Heart left ventricle (tissue), 16 donors: ENCODE data around the gene STARD3NL. TPM values are rescaled to one million over a fixed set of nuclear protein-coding genes. Genes with fewer than 3 reads are reported as not detected.

Source experiments
- ATAC-seq, 4 donors: fragments of 200-7000 bp; cut with Tn5 transposase; one replicate each; pipeline ENCODE4 v1.9.1; 2020 to 2022; ENCODE audit warnings: moderate library complexity in 4 of 4, mild to moderate bottlenecking in 3 of 4, moderate number of reproducible peaks in 1 of 4
- DNase-seq, 5 donors: peaks; one replicate each; pipeline ENCODE4 v3.0.0-alpha.2; 2020
- H3K27ac ChIP-seq, 12 donors: fragments of 200-600 bp; sonication (generic) in 4 of 12; one replicate each; pipeline versions ENCODE4 v1.5.0 to v1.8.0; 2016 to 2022; ENCODE audit warnings: mild to moderate bottlenecking in 2 of 12
- H3K27me3 ChIP-seq, 9 donors: fragments of 200-600 bp; sonication (generic) in 2 of 9; one replicate each; pipeline versions ENCODE4 v1.5.1 to v1.8.0; 2016 to 2022; ENCODE audit warnings: mild to moderate bottlenecking in 3 of 9
- H3K36me3 ChIP-seq, 9 donors: fragments of 200-600 bp; sonication (generic) in 2 of 9; one replicate each; pipeline versions ENCODE4 v1.5.0 to v1.8.0; 2018 to 2022; ENCODE audit warnings: mild to moderate bottlenecking in 2 of 9
- H3K4me1 ChIP-seq, 12 donors: fragments of 200-600 bp; sonication (generic) in 4 of 12; one replicate each; pipeline versions ENCODE4 v1.5.0 to v1.8.0; 2016 to 2022; ENCODE audit warnings: mild to moderate bottlenecking in 3 of 12
- H3K4me3 ChIP-seq, 12 donors: fragments of 200-600 bp; sonication (generic) in 4 of 12; one replicate each; pipeline versions ENCODE4 v1.5.0 to v1.8.0; 2017 to 2022; ENCODE audit warnings: mild to moderate bottlenecking in 9 of 12, moderate library complexity in 4 of 12
- H3K9me3 ChIP-seq, 12 donors: fragments of 200-600 bp; sonication (generic) in 4 of 12; one replicate each; pipeline versions ENCODE4 v1.5.0 to v1.8.0; 2016 to 2022; ENCODE audit warnings: mild to moderate bottlenecking in 1 of 12
- POLR2A ChIP-seq, 2 donors: fragments of 450-650 bp; IDR thresholded peaks; one replicate each; pipeline ENCODE4 v1.6.1; 2017; ENCODE audit warnings: antibody characterized with exemption in 2 of 2, mild to moderate bottlenecking in 2 of 2, moderate library complexity in 2 of 2
- WGBS, 4 donors: extraction: QIAGEN DNeasy Blood & Tissue Kit in 2 of 4; methylation state at CpG; one replicate each; pipeline versions ENCODE4 v1.1.5 to v1.1.7; 2013 to 2018; 5-methylcytosine and 5-hydroxymethylcytosine counted together
- intact Hi-C, 10 donors: fragments of 100-400 bp; cut with DNase I; formaldehyde crosslinking; loops; one replicate each; pipeline versions ENCODE4 v1.11.1 to v1.14.2; 2022
- polyA plus RNA-seq, 2 donors: library from polyadenylated mRNA; stranded (reverse); fragments of 200-250 nt; gene quantifications; one replicate each; pipeline ENCODE4 v1.2.3, GENCODE V29; 2013
- total RNA-seq, 9 donors: library from RNA; depleted of rRNA in 2 of 9; stranded (reverse); fragments of >200 nt in 2 of 9; fragmentation: NEBNext Ultra II Directional in 3 of 9; extraction: Animal tissue kit (Norgen Biotek cat#: 25700) in 3 of 9; gene quantifications; one replicate each; pipeline versions ENCODE4 v1.1.0 to v1.2.4, GENCODE V29; 2016 to 2023
- TF ChIP-seq, protein P1 (sequence below), 12 donors: fragments of 200-600 bp; sonication (generic) in 4 of 12; IDR thresholded peaks; one replicate each; pipeline versions ENCODE4 v1.5.0 to v1.8.0; 2018 to 2022; ENCODE audit warnings: antibody characterized with exemption in 12 of 12, mild to moderate bottlenecking in 5 of 12
- donor health status: ischemic (EF 13 %, LVEDD 7.1; RV severe dilation, severe dysfunction).
- donor health status: healthy with polysubstance abuse.
- donor health status: DM: no; HTN: yes; CAD: no.
- donor health status: DM: no; HTN: no; CAD: no.
- donor health status: ischemic (EF 25% LVEDD 6.9; RV normal size, moderate dysfunction).
- donor health status: ischemic (EF 25% LVEDD 5.7; RV mildly dilated, moderate dysfunction).
- donor health status: healthy.
- donor health status: DM: yes; HTN: yes; CAD: no.
- donor health status: ischemic (EF 35%, LVEDD 5.7; RV mildly dilated, moderate dysfunction).
- donor health status: nonischemic (EF 11% LVEDD 7.7; RV severe dilation, severe dysfunction).
- donor health status: DM: yes; HTN: yes; CAD: no.
- donor health status: PGD.
- donor health status: ischemic (EF 29% LVEDD 5.4; RV normal size, mild dysfunction).
- donor health status: nonischemic (EF 23%, LVEDD 6.1; RV moderate dilation, normal function).

The STARD3NL gene
- total and polyA plus RNA-seq, 11 donors = 10.3 to 37.6 (median 23.8) TPM

DNA sequence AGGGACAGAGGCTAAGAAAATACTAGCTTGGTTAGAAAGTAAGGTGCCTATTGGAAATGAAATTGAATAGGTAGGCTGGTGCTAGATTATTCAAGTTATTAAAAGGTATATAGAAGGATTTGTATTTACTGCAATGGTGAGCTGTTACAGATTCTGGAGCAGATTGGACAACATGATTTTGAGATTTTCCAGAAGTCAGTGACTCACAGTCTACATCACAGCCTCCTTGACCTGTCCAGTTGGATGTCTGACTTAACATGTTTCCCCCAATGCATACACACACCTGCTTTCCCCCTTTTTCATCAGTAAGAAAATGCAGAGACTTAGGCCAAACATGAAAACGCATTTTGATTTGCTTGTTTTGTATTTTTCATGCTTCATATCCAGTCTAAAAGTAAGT lies 33.4 kb downstream of the STARD3NL start:
- no peak for ATAC-seq
- no peak for DNase-seq
- H3K27ac ChIP-seq = peak overlapping the region in 4 of 12 donors; percentile 4 to 40 (median 12)
- H3K4me1 ChIP-seq = peaks cover 0 to 29% (median 16%) of the 10 kb centered on the region in 12 donors
- no peaks in the 10 kb centered on the region for H3K27me3 ChIP-seq
- 84 to 100% (median 92%) methylated on average over 1 of the region's 1 CpG for WGBS, 4 donors
- H3K36me3 ChIP-seq = peaks cover 0 to 63% (median 39%) of the 10 kb centered on the region in 9 donors
- intact Hi-C loops = loop anchor here in 2 of 10 donors (5.0 to 10.0 kb wide), 2 partner anchors 34 to 103 kb away; partner anchors contain the start of gene STARD3NL (in 1 of the 2)
- H3K4me3 ChIP-seq = no peak overlapping the region
- no peaks in the 10 kb centered on the region for H3K9me3 ChIP-seq
- no peak for TF ChIP-seq POLR2A (IDR thresholded peaks at IDR 0.05)
- TF ChIP-seq, protein P1, sequence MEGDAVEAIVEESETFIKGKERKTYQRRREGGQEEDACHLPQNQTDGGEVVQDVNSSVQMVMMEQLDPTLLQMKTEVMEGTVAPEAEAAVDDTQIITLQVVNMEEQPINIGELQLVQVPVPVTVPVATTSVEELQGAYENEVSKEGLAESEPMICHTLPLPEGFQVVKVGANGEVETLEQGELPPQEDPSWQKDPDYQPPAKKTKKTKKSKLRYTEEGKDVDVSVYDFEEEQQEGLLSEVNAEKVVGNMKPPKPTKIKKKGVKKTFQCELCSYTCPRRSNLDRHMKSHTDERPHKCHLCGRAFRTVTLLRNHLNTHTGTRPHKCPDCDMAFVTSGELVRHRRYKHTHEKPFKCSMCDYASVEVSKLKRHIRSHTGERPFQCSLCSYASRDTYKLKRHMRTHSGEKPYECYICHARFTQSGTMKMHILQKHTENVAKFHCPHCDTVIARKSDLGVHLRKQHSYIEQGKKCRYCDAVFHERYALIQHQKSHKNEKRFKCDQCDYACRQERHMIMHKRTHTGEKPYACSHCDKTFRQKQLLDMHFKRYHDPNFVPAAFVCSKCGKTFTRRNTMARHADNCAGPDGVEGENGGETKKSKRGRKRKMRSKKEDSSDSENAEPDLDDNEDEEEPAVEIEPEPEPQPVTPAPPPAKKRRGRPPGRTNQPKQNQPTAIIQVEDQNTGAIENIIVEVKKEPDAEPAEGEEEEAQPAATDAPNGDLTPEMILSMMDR (IDR thresholded peaks at IDR 0.05) = no peak

- intact Hi-C loops = loop anchor here in 2 of 10 donors (5.0 to 10.0 kb wide), 2 partner anchors 35 to 103 kb away; partner anchors contain the start of gene STARD3NL (in 1 of the 2)
- peaks cover 0 to 67% (median 40%) of the 10 kb centered on the region in 9 donors for H3K36me3 ChIP-seq
- H3K4me1 ChIP-seq = peaks cover 0 to 31% (median 16%) of the 10 kb centered on the region in 12 donors
- TF ChIP-seq, protein P1 (IDR thresholded peaks at IDR 0.05) = no peak
- no peak for TF ChIP-seq POLR2A (IDR thresholded peaks at IDR 0.05)
- H3K9me3 ChIP-seq = no peaks in the 10 kb centered on the region
- WGBS, 4 donors = 29 to 49% (median 43%) methylated on average over 3 of the region's 3 CpGs
- no peaks in the 10 kb centered on the region for H3K27me3 ChIP-seq
- ATAC-seq (peak in 2 of 4 donors; percentile 36 to 62), DNase-seq (no peak)
- peak overlapping the region in 4 of 12 donors; percentile 4 to 40 (median 12) for H3K27ac ChIP-seq
- no peak overlapping the region for H3K4me3 ChIP-seq
Observed at GRCh38 chr7:38211940-38212339, 33.9 kb downstream of the STARD3NL start.

DNA sequence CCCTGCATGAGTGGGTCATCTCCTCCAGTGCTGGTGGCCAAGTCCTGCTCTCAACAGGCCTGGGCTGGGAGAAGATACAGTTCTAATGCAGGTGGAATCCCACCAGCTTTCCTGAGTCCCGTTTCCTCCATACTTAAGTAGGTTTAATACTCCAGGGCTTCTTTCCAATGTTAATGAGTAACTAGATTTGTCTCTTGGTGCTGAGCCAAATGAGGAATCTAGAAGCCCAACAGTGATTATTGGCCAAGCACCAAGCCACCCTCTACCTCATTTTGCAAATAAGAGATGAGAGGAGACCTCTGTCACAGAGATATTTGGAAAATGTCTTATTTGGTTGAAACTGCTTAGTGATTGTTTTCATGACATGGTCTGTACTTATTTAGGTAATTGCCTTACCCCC lies 37.1 kb downstream of the STARD3NL start:
- whole genome bisulfite sequencing, 4 donors = 40 to 78% (median 64%) methylated on average over 1 of the region's 1 CpG
- no peak for DNase-seq
- intact Hi-C loops = loop anchor here in 6 of 10 donors (1.0 to 10.0 kb wide), 6 partner anchors 33 to 102 kb away; partner anchors contain the start of gene STARD3NL (in 2 of the 6)
- Histone ChIP-seq H3K36me3 (peaks cover 0 to 67% (median 42%) of the 10 kb centered on the region in 9 donors), H3K27me3 (no peaks in the 10 kb centered on the region), H3K9me3 (no peaks in the 10 kb centered on the region), H3K27ac (peak overlapping the region in 2 of 12 donors; percentile 3 to 45), H3K4me3 (no peak overlapping the region), H3K4me1 (peaks cover 0 to 29% (median 16%) of the 10 kb centered on the region in 12 donors)
- no peak for ATAC-seq
- no peak for TF ChIP-seq POLR2A (IDR thresholded peaks at IDR 0.05)
- TF ChIP-seq, protein P1 (IDR thresholded peaks at IDR 0.05) = no peak

GRCh38 chr7:38215735-38216670 lies 38.0 kb downstream of the STARD3NL start:
- peak overlapping the region in 3 of 12 donors; percentile 3 to 45 (median 39) for H3K27ac ChIP-seq
- peaks cover 0 to 28% (median 16%) of the 10 kb centered on the region in 12 donors for H3K4me1 ChIP-seq
- H3K4me3 ChIP-seq = no peak overlapping the region
- WGBS, 4 donors = 12 to 23% (median 17%) methylated on average over 5 of the region's 5 CpGs
- peak; percentile 69 to 93 (median 90) for ATAC-seq
- intact Hi-C loops = loop anchor here in 6 of 10 donors (1.0 to 10.0 kb wide), 6 partner anchors 34 to 101 kb away; partner anchors contain the start of gene STARD3NL (in 2 of the 6)
- H3K27me3 ChIP-seq = no peaks in the 10 kb centered on the region
- no peak for TF ChIP-seq POLR2A (IDR thresholded peaks at IDR 0.05)
- TF ChIP-seq, protein P1 (IDR thresholded peaks at IDR 0.05) = peak; percentile 90 to 97 (median 94)
- peaks cover 0 to 70% (median 49%) of the 10 kb centered on the region in 9 donors for H3K36me3 ChIP-seq
- no peaks in the 10 kb centered on the region for H3K9me3 ChIP-seq
- DNase-seq = peak; percentile 77 to 84 (median 81)
